C4-2B (cell line): Measurements from ENCODE around the gene CTNND1.

Source experiments
- CTCF ChIP-seq: fragments of 450-650 bp; conservative IDR thresholded peaks from 2 replicates; pipeline ENCODE4 v1.5.1; 2017; ENCODE audit warnings: mild to moderate bottlenecking
- ZFX ChIP-seq: fragments of 450-650 bp; IDR thresholded peaks from 2 replicates; pipeline ENCODE4 v1.6.1; 2017

- TF ChIP-seq CTCF (no peak), ZFX (no peak)
Measured at GRCh38 chr11:57792870-57793269, 31.3 kb downstream of the CTNND1 start.
